Lower leg skin (tissue), 3 donors: ENCODE measurements around the gene KRTAP9-8.

ENCODE experiments used
- POLR2A ChIP-seq, 2 donors: fragments of 450-650 bp; IDR thresholded peaks; one replicate each; pipeline ENCODE4 v1.6.1; 2016 to 2017; ENCODE audit warnings: antibody characterized with exemption in 2 of 2, mild to moderate bottlenecking in 1 of 2, moderate library complexity in 1 of 2
- TF ChIP-seq, protein P1 (sequence below), 3 donors: fragments of 450-650 bp; IDR thresholded peaks; one replicate each; pipeline ENCODE4 v1.5.1; 2016; ENCODE audit warnings: antibody characterized with exemption in 3 of 3, mild to moderate bottlenecking in 3 of 3, moderate library complexity in 2 of 3

GRCh38 chr17:41258406-41258805 lies 20.6 kb downstream of the KRTAP9-8 start:
- no peak for TF ChIP-seq POLR2A (IDR thresholded peaks at IDR 0.05)
- TF ChIP-seq, protein P1, sequence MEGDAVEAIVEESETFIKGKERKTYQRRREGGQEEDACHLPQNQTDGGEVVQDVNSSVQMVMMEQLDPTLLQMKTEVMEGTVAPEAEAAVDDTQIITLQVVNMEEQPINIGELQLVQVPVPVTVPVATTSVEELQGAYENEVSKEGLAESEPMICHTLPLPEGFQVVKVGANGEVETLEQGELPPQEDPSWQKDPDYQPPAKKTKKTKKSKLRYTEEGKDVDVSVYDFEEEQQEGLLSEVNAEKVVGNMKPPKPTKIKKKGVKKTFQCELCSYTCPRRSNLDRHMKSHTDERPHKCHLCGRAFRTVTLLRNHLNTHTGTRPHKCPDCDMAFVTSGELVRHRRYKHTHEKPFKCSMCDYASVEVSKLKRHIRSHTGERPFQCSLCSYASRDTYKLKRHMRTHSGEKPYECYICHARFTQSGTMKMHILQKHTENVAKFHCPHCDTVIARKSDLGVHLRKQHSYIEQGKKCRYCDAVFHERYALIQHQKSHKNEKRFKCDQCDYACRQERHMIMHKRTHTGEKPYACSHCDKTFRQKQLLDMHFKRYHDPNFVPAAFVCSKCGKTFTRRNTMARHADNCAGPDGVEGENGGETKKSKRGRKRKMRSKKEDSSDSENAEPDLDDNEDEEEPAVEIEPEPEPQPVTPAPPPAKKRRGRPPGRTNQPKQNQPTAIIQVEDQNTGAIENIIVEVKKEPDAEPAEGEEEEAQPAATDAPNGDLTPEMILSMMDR (IDR thresholded peaks at IDR 0.05): no peak
